H9 (cell line): Measurements from ENCODE around the gene SCUBE1. TPM values are rescaled to one million over a fixed set of nuclear protein-coding genes. Genes with fewer than 3 reads are reported as not detected.

Experiments used
- DNase-seq: peaks from one replicate; pipeline ENCODE4 v3.0.0-alpha.2; 2017
- H2AFZ ChIP-seq: one replicate; pipeline ENCODE4 v1.6.1; 2013; ENCODE audit warnings: mild to moderate bottlenecking, low read length, control low read depth, moderate library complexity
- H2AK5ac ChIP-seq: 2 replicates; pipeline ENCODE4 v1.6.1; 2013; ENCODE audit warnings: low read length, control low read depth, mixed read lengths; ENCODE audit not compliant: insufficient read length
- H2BK120ac ChIP-seq: one replicate; pipeline ENCODE4 v1.6.1; 2013; ENCODE audit warnings: low read depth, mild to moderate bottlenecking, low read length, control low read depth, inconsistent platforms; ENCODE audit not compliant: poor library complexity, severe bottlenecking
- H2BK12ac ChIP-seq: 2 replicates; pipeline ENCODE4 v1.6.1; 2013; ENCODE audit warnings: low read length, control low read depth, mixed read lengths, low read depth; ENCODE audit not compliant: insufficient read length
- H2BK15ac ChIP-seq: 2 replicates; pipeline ENCODE4 v1.6.1; 2013; ENCODE audit warnings: low read depth, low read length, control low read depth
- H2BK20ac ChIP-seq: one replicate; pipeline ENCODE4 v1.6.1; 2013; ENCODE audit warnings: low read depth, mild to moderate bottlenecking, low read length, control low read depth, inconsistent platforms; ENCODE audit not compliant: poor library complexity, severe bottlenecking
- H2BK5ac ChIP-seq: 2 replicates; pipeline ENCODE4 v1.6.1; 2013; ENCODE audit warnings: low read length, control low read depth, mixed read lengths; ENCODE audit not compliant: insufficient read length
- H3K14ac ChIP-seq: 2 replicates; pipeline ENCODE4 v1.6.1; 2013; ENCODE audit warnings: low read length, control low read depth; ENCODE audit not compliant: insufficient read depth
- H3K18ac ChIP-seq: 2 replicates; pipeline ENCODE4 v1.6.1; 2013; ENCODE audit warnings: low read depth, mild to moderate bottlenecking, mixed read lengths, low read length, control low read depth; ENCODE audit not compliant: insufficient read length
- H3K23ac ChIP-seq: 2 replicates; pipeline ENCODE4 v1.6.1; 2013; ENCODE audit warnings: low read length, control low read depth, mixed read lengths, low read depth; ENCODE audit not compliant: insufficient read length
- H3K23me2 ChIP-seq: 2 replicates; pipeline ENCODE4 v1.6.1; 2013; ENCODE audit warnings: low read depth, mild to moderate bottlenecking, mixed read lengths, low read length, control low read depth; ENCODE audit not compliant: insufficient read length, poor library complexity, severe bottlenecking
- H3K27ac ChIP-seq: 2 replicates; pipeline ENCODE4 v1.5.1; 2013; ENCODE audit warnings: low read length, control low read depth, mixed read lengths, low read depth; ENCODE audit not compliant: insufficient read length
- H3K27me3 ChIP-seq: 2 replicates; pipeline ENCODE4 v1.6.1; 2013; ENCODE audit warnings: low read length, control low read depth, inconsistent platforms; ENCODE audit not compliant: insufficient read depth
- H3K4ac ChIP-seq: 2 replicates; pipeline ENCODE4 v1.6.1; 2013; ENCODE audit warnings: low read depth, mild to moderate bottlenecking, control low read depth, inconsistent platforms, low read length, moderate library complexity
- H3K4me1 ChIP-seq: 2 replicates; pipeline ENCODE4 v1.6.1; 2013; ENCODE audit warnings: low read length, control low read depth, inconsistent platforms; ENCODE audit not compliant: insufficient read depth
- H3K4me2 ChIP-seq: 2 replicates; pipeline ENCODE4 v1.6.1; 2013; ENCODE audit warnings: low read length, control low read depth, mixed read lengths; ENCODE audit not compliant: insufficient read length, insufficient read depth
- H3K56ac ChIP-seq: 2 replicates; pipeline ENCODE4 v1.6.1; 2013; ENCODE audit warnings: low read depth, mild to moderate bottlenecking, mixed read lengths, low read length, control low read depth; ENCODE audit not compliant: insufficient read length
- H3K79me1 ChIP-seq: 2 replicates; pipeline ENCODE4 v1.6.1; 2013; ENCODE audit warnings: low read depth, mild to moderate bottlenecking, moderate library complexity, low read length, control low read depth, inconsistent platforms; ENCODE audit not compliant: insufficient read depth, poor library complexity, severe bottlenecking
- H3K79me2 ChIP-seq: 2 replicates; pipeline ENCODE4 v1.6.1; 2013; ENCODE audit warnings: low read length, control low read depth, inconsistent platforms; ENCODE audit not compliant: insufficient read depth
- H3K9ac ChIP-seq: 2 replicates; pipeline ENCODE4 v1.6.1; 2013; ENCODE audit warnings: low read length, control low read depth, mixed read lengths; ENCODE audit not compliant: insufficient read length; ENCODE audit errors: extremely low read depth
- H3K9me3 ChIP-seq: one replicate; pipeline ENCODE4 v1.6.1; 2013; ENCODE audit warnings: low read depth, low read length, inconsistent platforms; ENCODE audit not compliant: control insufficient read depth
- H3T11ph ChIP-seq: one replicate; pipeline ENCODE4 v1.6.1; 2013; ENCODE audit warnings: mild to moderate bottlenecking, low read length, control low read depth, inconsistent platforms
- H4K20me1 ChIP-seq: one replicate; pipeline ENCODE4 v1.6.1; 2013; ENCODE audit not compliant: control insufficient read depth, insufficient read length, insufficient read depth
- H4K5ac ChIP-seq: 2 replicates; pipeline ENCODE4 v1.6.1; 2013; ENCODE audit warnings: low read depth, mild to moderate bottlenecking, mixed read lengths, low read length, control low read depth; ENCODE audit not compliant: insufficient read length
- H4K8ac ChIP-seq: replicated peaks from 2 replicates; pipeline ENCODE4 v1.6.1; 2013; ENCODE audit warnings: low read length, control low read depth, mixed read lengths, low read depth; ENCODE audit not compliant: insufficient read length
- H4K91ac ChIP-seq: 2 replicates; pipeline ENCODE4 v1.6.1; 2013; ENCODE audit warnings: low read depth, mild to moderate bottlenecking, moderate library complexity, mixed read lengths, low read length, control low read depth; ENCODE audit not compliant: insufficient read length
- H3K27ac Mint-ChIP-seq, 3 experiments: 2 replicates in 2 of 3; 3 replicates in 1 of 3; pipeline ENCODE4 v1.8.0; 2020 to 2021; ENCODE audit warnings: mixed read lengths in 3 of 3, mild to moderate bottlenecking in 1 of 3, moderate library complexity in 1 of 3
- H3K27me3 Mint-ChIP-seq: 2 replicates; pipeline ENCODE4 v1.8.0; 2021; ENCODE audit warnings: low read depth, mild to moderate bottlenecking, moderate library complexity, mixed read lengths
- H3K36me3 Mint-ChIP-seq, 3 experiments: 2 replicates in 2 of 3; 3 replicates in 1 of 3; pipeline ENCODE4 v1.8.0; 2020 to 2021; ENCODE audit warnings: low read depth in 3 of 3, mixed read lengths in 3 of 3; ENCODE audit not compliant: insufficient read depth in 1 of 3
- H3K4me1 Mint-ChIP-seq, 2 experiments: 2 replicates each; pipeline ENCODE4 v1.8.0; 2020; ENCODE audit warnings: mixed read lengths in 2 of 2
- H3K4me3 Mint-ChIP-seq, 2 experiments: 2 replicates in 1 of 2; 3 replicates in 1 of 2; pipeline ENCODE4 v1.8.0; 2020 to 2021; ENCODE audit warnings: mild to moderate bottlenecking in 2 of 2, mixed read lengths in 2 of 2, moderate library complexity in 1 of 2
- H3K9me3 Mint-ChIP-seq, 2 experiments: 2 replicates in 1 of 2; 3 replicates in 1 of 2; pipeline ENCODE4 v1.8.0; 2020; ENCODE audit warnings: mild to moderate bottlenecking in 2 of 2, mixed read lengths in 2 of 2, moderate library complexity in 1 of 2
- CTCF ChIP-seq: fragments of 200-600 bp; sonication (generic); conservative IDR thresholded peaks from 3 replicates; pipeline ENCODE4 v1.8.0; 2021; ENCODE audit warnings: antibody characterized with exemption, mild to moderate bottlenecking
- WGBS: extraction: QIAGEN DNeasy Blood & Tissue Kit; methylation state at CpG from one replicate; pipeline ENCODE4 v1.1.7; 2013; ENCODE audit warnings: missing lambda C conversion rate, low lambda C conversion rate, mixed read lengths; ENCODE audit not compliant: insufficient read length; ENCODE audit errors: extremely low coverage; 5-methylcytosine and 5-hydroxymethylcytosine counted together
- total RNA-seq: library from RNA; stranded (reverse); gene quantifications from 2 replicates; pipeline ENCODE4 v1.2.1, GENCODE V29; 2021

SCUBE1 gene
- total RNA-seq, 1 experiment from 2014 or later: 1.2 TPM

- H3K4me1 ChIP-seq: peaks cover 7% of the 10 kb centered on the region; the same call in 1 of the 2 replicates
- no peak overlapping the region for H2BK120ac ChIP-seq
- H3K27ac ChIP-seq: no peak overlapping the region
- no peaks in the 10 kb centered on the region for H3K36me3 Mint-ChIP-seq
- H3K27ac Mint-ChIP-seq: no peak overlapping the region; a peak in 1 of 7 replicates
- no peaks in the 10 kb centered on the region for H4K20me1 ChIP-seq
- 0 out of 5 replicates have a peak overlapping the region, but pooled peaks of 1 of the 2 experiments have one; percentile 26 for H3K4me3 Mint-ChIP-seq
- H2BK12ac ChIP-seq: no peak overlapping the region
- H2BK15ac ChIP-seq: no peak overlapping the region
- H2BK20ac ChIP-seq: no peak overlapping the region
- H3K4me2 ChIP-seq: no peak overlapping the region
- no peak overlapping the region for H3K18ac ChIP-seq
- no peak overlapping the region for H4K5ac ChIP-seq
- H3K9me3 ChIP-seq: no peaks in the 10 kb centered on the region
- no peak overlapping the region for H3K9ac ChIP-seq
- no peak overlapping the region for H2BK5ac ChIP-seq
- no peaks in the 10 kb centered on the region for H3K9me3 Mint-ChIP-seq
- no peak overlapping the region for H4K8ac ChIP-seq
- H3K27me3 ChIP-seq: no peaks in the 10 kb centered on the region
- H3K23me2 ChIP-seq: no peaks in the 10 kb centered on the region
- no peak overlapping the region for H2AFZ ChIP-seq
- no peak overlapping the region for H3T11ph ChIP-seq
- H4K91ac ChIP-seq: no peak overlapping the region
- DNase-seq: peak; percentile 84
- H3K79me2 ChIP-seq: no peaks in the 10 kb centered on the region
- no peak overlapping the region for H3K56ac ChIP-seq
- no peak overlapping the region for H3K4ac ChIP-seq
- no CpG with 5 or more reads among the region's 9 CpGs for WGBS
- no peak overlapping the region for H2AK5ac ChIP-seq
- peaks cover 20 to 37% of the 10 kb centered on the region in 2 experiments for H3K4me1 Mint-ChIP-seq
- H3K79me1 ChIP-seq: no peaks in the 10 kb centered on the region
- no peak overlapping the region for H3K14ac ChIP-seq
- H3K23ac ChIP-seq: no peak overlapping the region
- peaks cover 15% of the 10 kb centered on the region for H3K27me3 Mint-ChIP-seq
- peak; percentile 83 for TF ChIP-seq CTCF
These were observed 69.2 kb downstream of the SCUBE1 start for GRCh38 chr22:43273902-43274484.
